B cell (primary cell): ENCODE data around the gene WDR90. TPM values are rescaled to one million over a fixed set of nuclear protein-coding genes. Genes with fewer than 3 reads are reported as not detected.

Experiments used
- ATAC-seq: fragments of 200-7000 bp; cut with Tn5 transposase; one replicate; pipeline ENCODE4 v1.10.0; 2021; ENCODE audit warnings: low read depth, mild to moderate bottlenecking, moderate number of reproducible peaks, moderate library complexity
- CTCF ChIA-PET: fragments of 350-600 bp; sonication (Branson Sonifier 250); formaldehyde crosslinking; loops from one replicate; lab custom pipeline; 2021; ENCODE audit warnings: antibody characterized with exemption, inconsistent platforms; lab: Charles Lee
- POLR2A ChIA-PET: fragments of 350-600 bp; sonication (Branson Sonifier 250); formaldehyde crosslinking; loops from one replicate; lab custom pipeline; 2021; ENCODE audit warnings: antibody characterized with exemption; lab: Charles Lee
- DNase-seq: peaks from one replicate; pipeline ENCODE4 v3.0.0; 2013
- H2AFZ ChIP-seq: 2 replicates; pipeline ENCODE4 v1.6.1; 2012; ENCODE audit warnings: mild to moderate bottlenecking, low read depth, low read length; ENCODE audit not compliant: insufficient read depth, poor library complexity, severe bottlenecking
- H3K27ac ChIP-seq, 2 donors: 1 replicate in 1 of 2; 2 replicates in 1 of 2; pipeline ENCODE4 v1.5.1; 2012 to 2013; ENCODE audit warnings: low read length in 2 of 2, mild to moderate bottlenecking in 2 of 2, moderate library complexity in 1 of 2
- H3K27me3 ChIP-seq, 4 experiments: fragments of 200-600 bp in 1 of 4; sonication (generic) in 1 of 4; replicated peaks in 1 of 4; 1 replicate in 2 of 4; 2 replicates in 2 of 4; pipeline versions ENCODE4 v1.6.1 to v1.7.0; 2013 to 2016; ENCODE audit warnings: low read length in 3 of 4, mild to moderate bottlenecking in 2 of 4, mixed read lengths in 1 of 4, moderate library complexity in 1 of 4; ENCODE audit not compliant: insufficient read depth in 4 of 4, control insufficient read depth in 3 of 4; ENCODE audit errors: control extremely low read depth in 1 of 4
- H3K36me3 ChIP-seq, 2 experiments: replicated peaks in 1 of 2; 1 replicate in 1 of 2; 2 replicates in 1 of 2; pipeline versions ENCODE4 v1.6.1 to v1.7.1; 2013; ENCODE audit warnings: low read length in 1 of 2; ENCODE audit not compliant: insufficient read depth in 2 of 2, control insufficient read depth in 1 of 2; ENCODE audit errors: control extremely low read depth in 1 of 2, extremely low read depth in 1 of 2
- H3K4me1 ChIP-seq, 2 donors: fragments of 200-600 bp in 1 of 2; sonication (generic) in 1 of 2; 1 replicate in 1 of 2; 2 replicates in 1 of 2; pipeline versions ENCODE4 v1.5.1 to v1.6.1; 2013 to 2017; ENCODE audit warnings: low read length in 2 of 2; ENCODE audit not compliant: control insufficient read depth in 2 of 2, insufficient read depth in 2 of 2
- H3K4me2 ChIP-seq: replicated peaks from 2 replicates; pipeline ENCODE3; 2012; ENCODE audit warnings: mild to moderate bottlenecking, low read depth, low read length; ENCODE audit not compliant: poor library complexity, severe bottlenecking
- H3K4me3 ChIP-seq, 5 experiments: fragments of 200-600 bp in 1 of 5; sonication (generic) in 1 of 5; 1 replicate in 3 of 5; 2 replicates in 2 of 5; pipeline versions ENCODE4 v1.5.1 to v1.7.0; 2011 to 2016; ENCODE audit warnings: low read length in 4 of 5, mild to moderate bottlenecking in 4 of 5, low read depth in 2 of 5, control low read depth in 1 of 5, moderate library complexity in 1 of 5; ENCODE audit not compliant: insufficient read depth in 1 of 5; ENCODE audit errors: control extremely low read depth in 1 of 5, extremely low read depth in 1 of 5
- H3K79me2 ChIP-seq: fragments of 200-600 bp; sonication (generic); one replicate; pipeline ENCODE4 v1.6.0; 2016; ENCODE audit warnings: low read length; ENCODE audit not compliant: control insufficient read depth, insufficient read depth
- H3K9ac ChIP-seq: fragments of 200-600 bp; sonication (generic); 2 replicates; pipeline ENCODE4 v1.6.1; 2017; ENCODE audit warnings: mild to moderate bottlenecking, low read length, moderate library complexity
- H3K9me3 ChIP-seq, 3 donors: one replicate each; pipeline versions ENCODE4 v1.6.1 to v1.7.1; 2013; ENCODE audit warnings: low read length in 2 of 3; ENCODE audit not compliant: control insufficient read depth in 2 of 3, insufficient read depth in 1 of 3; ENCODE audit errors: control extremely low read depth in 1 of 3
- H4K20me1 ChIP-seq: 2 replicates; pipeline ENCODE4 v1.6.0; 2012; ENCODE audit warnings: mild to moderate bottlenecking, low read length; ENCODE audit not compliant: insufficient read depth, control insufficient read depth, poor library complexity, severe bottlenecking
- H3K27ac Mint-ChIP-seq: one replicate; pipeline ENCODE4 v1.8.0; 2021; ENCODE audit warnings: mixed read lengths
- H3K27me3 Mint-ChIP-seq: one replicate; pipeline ENCODE4 v1.8.0; 2021; ENCODE audit warnings: mixed read lengths
- H3K4me1 Mint-ChIP-seq: one replicate; pipeline ENCODE4 v1.8.0; 2021; ENCODE audit warnings: mixed read lengths
- H3K4me3 Mint-ChIP-seq: one replicate; pipeline ENCODE4 v1.8.0; 2021; ENCODE audit warnings: mixed read lengths
- H3K9me3 Mint-ChIP-seq: one replicate; pipeline ENCODE4 v1.8.0; 2022; ENCODE audit warnings: mixed read lengths; ENCODE audit not compliant: insufficient read depth
- CTCF ChIP-seq: fragments of 200-600 bp; IDR thresholded peaks from one replicate; pipeline ENCODE4 v1.8.0; 2022; ENCODE audit warnings: antibody characterized with exemption, mild to moderate bottlenecking
- EZH2 ChIP-seq: IDR thresholded peaks from 2 replicates; pipeline ENCODE4 v1.6.1; 2012; ENCODE audit warnings: borderline replicate concordance, low read depth, mild to moderate bottlenecking, moderate library complexity, low read length; ENCODE audit not compliant: insufficient read depth, poor library complexity, severe bottlenecking
- WGBS: methylation state at CpG from one replicate; pipeline ENCODE4 v1.1.5; 2013; ENCODE audit warnings: missing lambda C conversion rate; ENCODE audit not compliant: insufficient coverage; 5-methylcytosine and 5-hydroxymethylcytosine counted together
- intact Hi-C: fragments of 100-400 bp; cut with micrococcal nuclease; formaldehyde crosslinking; loops from one replicate; pipeline ENCODE4 v1.10.0; 2022
- polyA plus RNA-seq: library from polyadenylated mRNA; depleted of rRNA; stranded (reverse); fragments of >200 nt; gene quantifications from 2 replicates; pipeline ENCODE4 v1.2.3, GENCODE V29; 2012
- total RNA-seq, 2 donors: library from RNA; stranded (reverse); fragments of 120-200 nt in 1 of 2; gene quantifications; 1 replicate in 1 of 2; 2 replicates in 1 of 2; pipeline versions ENCODE4 v1.2.3 to v1.2.4, GENCODE V29; 2013 to 2022

The WDR90 gene
- total and polyA plus RNA-seq, 2 donors (not counting 1 experiment from before 2014, with no cell fraction given), result 23.1 to 34.7 TPM

- TF ChIP-seq EZH2 (no peak), CTCF (no peak)
Observed at GRCh38 chr16:642189-643049, 6.7 kb upstream of the WDR90 start.

GRCh38 chr16:643050-643368 is 6.2 kb upstream of the WDR90 start:
- H2AFZ ChIP-seq, result no peak overlapping the region
- peaks cover 24% of the 10 kb centered on the region for H3K4me1 Mint-ChIP-seq
- H3K27ac Mint-ChIP-seq, result peak overlapping the region; percentile 61
- H3K4me3 ChIP-seq, result peak overlapping the region in 3 of 5 experiments; percentile 40 to 75 (median 55)
- H3K79me2 ChIP-seq, result peaks cover 14% of the 10 kb centered on the region
- H3K9ac ChIP-seq, result peak overlapping the region; percentile 73
- H3K9me3 Mint-ChIP-seq, result no peaks in the 10 kb centered on the region
- peak overlapping the region; percentile 74 for H3K4me3 Mint-ChIP-seq
- H3K4me1 ChIP-seq, result peaks cover 19 to 41% of the 10 kb centered on the region in 2 donors
- H3K27me3 Mint-ChIP-seq, result no peaks in the 10 kb centered on the region
- H3K9me3 ChIP-seq, result no peaks in the 10 kb centered on the region
- 89% methylated on average over 10 of the region's 13 CpGs for WGBS
- ChIA-PET POLR2A (interaction anchor here (0.7 kb wide), 1 partner anchor 1479 kb away, joined by 5 read pairs; no protein-coding TSS in a partner anchor), CTCF (no interaction called here)
- peak overlapping the region in 1 of 2 donors; percentile 33 for H3K27ac ChIP-seq
- H3K27me3 ChIP-seq, result no peaks in the 10 kb centered on the region
- DNase-seq (no peak), ATAC-seq (no peak)
- no peak for TF ChIP-seq CTCF
- H3K4me2 ChIP-seq, result peak overlapping the region; percentile 87
- no peaks in the 10 kb centered on the region for H3K36me3 ChIP-seq
- H4K20me1 ChIP-seq, result peaks cover 14% of the 10 kb centered on the region
- intact Hi-C loops, result no loop called here

More at GRCh38 chr16:642189-643049, 6.7 kb upstream of the WDR90 start:
- Histone ChIP-seq H3K4me2 (peak overlapping the region; percentile 87), H3K4me3 (peak overlapping the region in 4 of 5 experiments; percentile 40 to 75 (median 60)), H3K27ac (peak overlapping the region; percentile 18 to 33), H3K27me3 (no peaks in the 10 kb centered on the region), H4K20me1 (peaks cover 8% of the 10 kb centered on the region), H3K4me1 (peaks cover 15 to 41% of the 10 kb centered on the region in 2 donors), H3K79me2 (peaks cover 11% of the 10 kb centered on the region), H3K9ac (peak overlapping the region; percentile 73), H3K36me3 (no peaks in the 10 kb centered on the region), H2AFZ (peak overlapping the region; percentile 79), H3K9me3 (no peaks in the 10 kb centered on the region)
- H3K9me3 Mint-ChIP-seq, result no peaks in the 10 kb centered on the region
- WGBS, result 7% methylated on average over 69 of the region's 72 CpGs
- DNase-seq, result peak; percentile 61
- intact Hi-C loops, result no loop called here
- POLR2A ChIA-PET, result interaction anchor here (0.6 kb wide), 2 partner anchors 26 to 422 kb away, joined by 3 to 4 read pairs; no protein-coding TSS in a partner anchor
- H3K4me3 Mint-ChIP-seq, result peak overlapping the region; percentile 74
- peak; percentile 41 for ATAC-seq
- no peaks in the 10 kb centered on the region for H3K27me3 Mint-ChIP-seq
- peaks cover 23% of the 10 kb centered on the region for H3K4me1 Mint-ChIP-seq
- peak overlapping the region; percentile 61 for H3K27ac Mint-ChIP-seq
- CTCF ChIA-PET, result no interaction called here
